Caco-2 (cell line): ENCODE results near the gene TBX4. TPM values are rescaled to one million over a fixed set of nuclear protein-coding genes. Genes with fewer than 3 reads are reported as not detected.
A peak's percentile ranks its signal among the peaks of the same experiment; 100 is the strongest.

Experiments used
- BruUV-seq: library from RNA; stranded (reverse); fragments of 400-500 nt; replicated peaks from 2 replicates; lab custom pipeline; 2021; lab: Mats Ljungman, UMichigan
- CTCF ChIA-PET: fragments of 300-600 bp; sonication (Branson Sonifier 250); formaldehyde crosslinking; loops from one replicate; lab custom pipeline; 2022; ENCODE audit warnings: antibody characterized with exemption; lab: Charles Lee
- POLR2A ChIA-PET: fragments of 300-600 bp; sonication (Branson Sonifier 250); formaldehyde crosslinking; loops from one replicate; lab custom pipeline; 2022; ENCODE audit warnings: antibody characterized with exemption; lab: Charles Lee
- DNase-seq, 2 experiments: peaks; one replicate each; pipeline versions ENCODE4 v3.0.0 to v3.0.0-alpha.2; 2020 to 2022
- H3K27me3 ChIP-seq: replicated peaks from 2 replicates; pipeline ENCODE4 v1.6.0; 2011; ENCODE audit warnings: low read length; ENCODE audit not compliant: control insufficient read depth, insufficient read depth
- H3K36me3 ChIP-seq: 2 replicates; pipeline ENCODE4 v1.5.1; 2011; ENCODE audit warnings: low read length; ENCODE audit not compliant: control insufficient read depth, insufficient read depth
- H3K4me1 ChIP-seq: fragments of 250-450 bp; sonication (Bioruptor Pico); 2 replicates; pipeline ENCODE4 v1.5.1; 2020; ENCODE audit warnings: mild to moderate bottlenecking
- H3K4me3 ChIP-seq: 2 replicates; pipeline ENCODE4 v1.5.1; 2011; ENCODE audit warnings: low read depth, mild to moderate bottlenecking, control low read depth, low read length
- H3K9me3 ChIP-seq: fragments of 250-450 bp; sonication (Bioruptor Pico); 2 replicates; pipeline ENCODE4 v1.5.1; 2020; ENCODE audit warnings: mild to moderate bottlenecking, moderate library complexity
- H3K27ac Mint-ChIP-seq: one replicate; pipeline ENCODE4 v1.8.0; 2022; ENCODE audit warnings: mixed read lengths; ENCODE audit not compliant: unreplicated experiment
- H3K27me3 Mint-ChIP-seq: one replicate; pipeline ENCODE4 v1.8.0; 2022; ENCODE audit warnings: mixed read lengths; ENCODE audit not compliant: insufficient read depth, unreplicated experiment
- H3K36me3 Mint-ChIP-seq: one replicate; pipeline ENCODE4 v1.8.0; 2022; ENCODE audit warnings: mild to moderate bottlenecking, mixed read lengths; ENCODE audit not compliant: insufficient read depth, unreplicated experiment
- H3K4me1 Mint-ChIP-seq: one replicate; pipeline ENCODE4 v1.8.0; 2022; ENCODE audit warnings: low read depth, mixed read lengths; ENCODE audit not compliant: unreplicated experiment
- H3K4me3 Mint-ChIP-seq: one replicate; pipeline ENCODE4 v1.8.0; 2022; ENCODE audit warnings: mild to moderate bottlenecking, moderate library complexity, mixed read lengths; ENCODE audit not compliant: unreplicated experiment
- H3K9me3 Mint-ChIP-seq: one replicate; pipeline ENCODE4 v1.8.0; 2022; ENCODE audit warnings: mixed read lengths; ENCODE audit not compliant: unreplicated experiment
- intact Hi-C: fragments of 100-400 bp; cut with micrococcal nuclease; formaldehyde crosslinking; loops from one replicate; pipeline ENCODE4 v1.10.0; 2022; ENCODE audit not compliant: unreplicated experiment
- total RNA-seq: library from RNA; stranded (reverse); gene quantifications from 2 replicates; pipeline ENCODE4 v1.2.3, GENCODE V29; 2022
- TF ChIP-seq, protein P1 (sequence below), 2 experiments: fragments of 200-600 bp in 1 of 2; IDR thresholded peaks; 1 replicate in 1 of 2; 2 replicates in 1 of 2; pipeline versions ENCODE4 v1.5.1 to v1.8.0; 2011 to 2022; ENCODE audit warnings: antibody characterized with exemption in 1 of 2, control low read depth in 1 of 2, inconsistent platforms in 1 of 2, low read depth in 1 of 2, low read length in 1 of 2, mild to moderate bottlenecking in 1 of 2, moderate library complexity in 1 of 2; ENCODE audit not compliant: insufficient read depth in 1 of 2, severe bottlenecking in 1 of 2, unreplicated experiment in 1 of 2

TBX4 gene
- total RNA-seq, 1 experiment from 2014 or later, result 2.5 TPM

DNA sequence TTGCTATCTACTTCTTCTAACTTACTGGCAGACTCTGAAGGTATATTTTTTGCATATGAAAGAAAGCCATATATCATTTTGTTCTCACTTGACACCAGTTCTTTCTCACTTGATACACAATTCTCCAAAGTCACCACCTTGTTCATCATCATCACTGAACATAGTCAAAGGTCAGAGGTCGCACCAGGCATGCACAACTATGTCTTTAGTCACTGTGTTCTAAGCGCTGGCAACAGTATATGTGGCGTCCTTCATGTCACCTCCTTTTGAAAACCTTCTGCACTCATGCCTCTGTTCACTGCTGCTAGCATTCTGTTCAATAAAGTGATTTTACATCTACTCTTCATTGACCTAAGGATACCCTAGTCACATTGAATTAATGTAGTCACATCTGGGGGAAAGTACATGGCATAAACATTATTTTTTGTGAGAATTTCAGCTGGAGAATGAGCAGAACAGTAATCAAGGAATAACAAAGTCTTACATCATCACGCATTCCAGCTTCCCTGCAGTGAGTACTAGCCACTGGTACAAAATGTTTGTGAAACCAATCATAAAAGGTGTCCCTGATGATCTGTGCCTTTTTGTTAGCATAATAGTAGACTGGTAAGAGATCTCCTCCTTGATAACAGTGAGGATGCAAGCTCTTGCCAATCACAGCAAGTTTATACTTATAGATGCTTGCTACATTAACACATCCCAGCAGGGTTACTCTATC lies 20.5 kb upstream of the TBX4 start:
- Mint-ChIP-seq H3K4me3 (no peak overlapping the region), H3K9me3 (peaks cover 3% of the 10 kb centered on the region), H3K27me3 (no peaks in the 10 kb centered on the region), H3K27ac (peak overlapping the region; percentile 12), H3K36me3 (no peaks in the 10 kb centered on the region), H3K4me1 (peaks cover 20% of the 10 kb centered on the region)
- no TSS peak for BruUV-seq
- intact Hi-C loops, result loop anchor here (1.0 kb wide), 1 partner anchor 30 kb away; no protein-coding TSS in a partner anchor
- Histone ChIP-seq H3K36me3 (no peaks in the 10 kb centered on the region), H3K27me3 (no peaks in the 10 kb centered on the region), H3K4me3 (no peak overlapping the region), H3K9me3 (peaks cover 27% of the 10 kb centered on the region), H3K4me1 (peaks cover 18% of the 10 kb centered on the region)
- DNase-seq, result no peak
- POLR2A ChIA-PET, result no interaction called here
- TF ChIP-seq, protein P1, sequence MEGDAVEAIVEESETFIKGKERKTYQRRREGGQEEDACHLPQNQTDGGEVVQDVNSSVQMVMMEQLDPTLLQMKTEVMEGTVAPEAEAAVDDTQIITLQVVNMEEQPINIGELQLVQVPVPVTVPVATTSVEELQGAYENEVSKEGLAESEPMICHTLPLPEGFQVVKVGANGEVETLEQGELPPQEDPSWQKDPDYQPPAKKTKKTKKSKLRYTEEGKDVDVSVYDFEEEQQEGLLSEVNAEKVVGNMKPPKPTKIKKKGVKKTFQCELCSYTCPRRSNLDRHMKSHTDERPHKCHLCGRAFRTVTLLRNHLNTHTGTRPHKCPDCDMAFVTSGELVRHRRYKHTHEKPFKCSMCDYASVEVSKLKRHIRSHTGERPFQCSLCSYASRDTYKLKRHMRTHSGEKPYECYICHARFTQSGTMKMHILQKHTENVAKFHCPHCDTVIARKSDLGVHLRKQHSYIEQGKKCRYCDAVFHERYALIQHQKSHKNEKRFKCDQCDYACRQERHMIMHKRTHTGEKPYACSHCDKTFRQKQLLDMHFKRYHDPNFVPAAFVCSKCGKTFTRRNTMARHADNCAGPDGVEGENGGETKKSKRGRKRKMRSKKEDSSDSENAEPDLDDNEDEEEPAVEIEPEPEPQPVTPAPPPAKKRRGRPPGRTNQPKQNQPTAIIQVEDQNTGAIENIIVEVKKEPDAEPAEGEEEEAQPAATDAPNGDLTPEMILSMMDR (IDR thresholded peaks at IDR 0.05; ENCODE audit: insufficient read depth in 1 of 2, low read depth in 1 of 2, low read length in 1 of 2, severe bottlenecking in 1 of 2, unreplicated experiment in 1 of 2), result no peak
- CTCF ChIA-PET, result no interaction called here

DNA sequence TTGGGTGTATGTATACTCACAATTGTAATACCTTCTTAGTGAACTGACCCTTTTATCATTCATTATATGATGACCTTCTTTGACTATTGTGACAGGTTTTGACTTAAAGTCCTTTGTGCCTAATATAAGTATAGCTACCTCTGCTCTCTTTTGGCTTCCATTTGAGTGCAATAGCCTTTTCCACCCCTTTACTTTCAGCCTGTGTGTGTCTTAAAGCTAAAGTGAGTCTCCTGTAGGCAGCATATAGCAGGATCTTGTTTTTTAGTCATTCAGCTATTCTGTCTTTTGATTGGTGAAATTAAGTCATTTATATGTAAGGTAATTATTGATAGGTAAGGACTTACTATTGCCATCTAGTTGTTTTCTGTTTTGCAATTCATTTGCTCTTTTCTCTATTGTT lies 15.9 kb upstream of the TBX4 start:
- peaks cover 37% of the 10 kb centered on the region for H3K9me3 Mint-ChIP-seq
- H3K4me3 Mint-ChIP-seq, result no peak overlapping the region
- H3K36me3 ChIP-seq, result no peaks in the 10 kb centered on the region
- H3K4me1 Mint-ChIP-seq, result peaks cover 8% of the 10 kb centered on the region
- H3K27me3 Mint-ChIP-seq, result no peaks in the 10 kb centered on the region
- no peak for DNase-seq
- intact Hi-C loops, result no loop called here
- ChIA-PET CTCF (no interaction called here), POLR2A (no interaction called here)
- peaks cover 28% of the 10 kb centered on the region for H3K9me3 ChIP-seq
- BruUV-seq, result no TSS peak
- no peaks in the 10 kb centered on the region for H3K36me3 Mint-ChIP-seq
- H3K27ac Mint-ChIP-seq, result no peak overlapping the region
- H3K4me3 ChIP-seq, result no peak overlapping the region
- TF ChIP-seq, protein P1 (IDR thresholded peaks at IDR 0.05; ENCODE audit: insufficient read depth in 1 of 2, low read depth in 1 of 2, low read length in 1 of 2, severe bottlenecking in 1 of 2, unreplicated experiment in 1 of 2), result no peak
- H3K4me1 ChIP-seq, result peaks cover 8% of the 10 kb centered on the region
- H3K27me3 ChIP-seq, result no peaks in the 10 kb centered on the region

DNA sequence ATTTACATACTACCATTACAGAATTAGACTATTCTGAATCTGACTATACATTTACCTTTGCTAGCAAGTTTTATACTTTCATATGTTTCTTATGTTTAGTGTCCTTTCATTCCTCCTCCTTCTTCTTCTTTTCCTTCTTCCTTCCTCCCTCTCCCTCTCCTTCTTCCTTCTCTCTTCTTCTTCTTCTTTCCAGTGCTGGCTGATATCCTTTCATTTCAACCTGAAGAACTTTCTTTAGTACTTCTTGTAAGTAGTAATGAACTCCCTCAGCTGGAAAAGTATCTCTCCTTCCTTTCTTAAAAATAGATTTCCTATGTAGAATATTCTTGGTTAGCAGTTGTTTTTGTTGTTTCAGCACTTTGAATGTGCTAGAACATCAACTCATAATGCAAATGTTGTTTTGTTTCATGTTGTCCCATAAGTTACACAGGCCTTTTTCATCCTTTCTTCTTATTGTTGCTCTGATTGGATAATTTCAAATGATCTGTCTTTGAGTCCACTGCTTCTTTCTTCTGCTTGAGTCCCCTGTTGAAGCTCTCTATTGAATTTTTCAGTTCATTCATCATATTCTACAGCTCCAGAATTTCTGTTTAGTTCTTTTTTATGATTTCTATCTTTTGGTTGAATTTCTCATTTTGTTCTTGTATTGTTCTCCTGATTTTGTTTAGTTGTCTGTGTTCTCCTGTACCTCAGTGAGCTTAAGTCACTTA lies 15.1 kb upstream of the TBX4 start:
- H3K9me3 ChIP-seq, result peaks cover 28% of the 10 kb centered on the region
- TF ChIP-seq, protein P1 (IDR thresholded peaks at IDR 0.05; ENCODE audit: insufficient read depth in 1 of 2, low read depth in 1 of 2, low read length in 1 of 2, severe bottlenecking in 1 of 2, unreplicated experiment in 1 of 2), result no peak
- intact Hi-C loops, result no loop called here
- peaks cover 2% of the 10 kb centered on the region for H3K4me1 ChIP-seq
- BruUV-seq, result no TSS peak
- H3K27me3 ChIP-seq, result no peaks in the 10 kb centered on the region
- POLR2A ChIA-PET, result no interaction called here
- Mint-ChIP-seq H3K9me3 (peaks cover 37% of the 10 kb centered on the region), H3K36me3 (no peaks in the 10 kb centered on the region), H3K4me3 (no peak overlapping the region), H3K27ac (no peak overlapping the region), H3K27me3 (no peaks in the 10 kb centered on the region), H3K4me1 (peaks cover 3% of the 10 kb centered on the region)
- no peak overlapping the region for H3K4me3 ChIP-seq
- no peak for DNase-seq
- CTCF ChIA-PET, result no interaction called here
- no peaks in the 10 kb centered on the region for H3K36me3 ChIP-seq
